AG04450 (cell line): ENCODE data around the gene ENO4. TPM values are rescaled to one million over a fixed set of nuclear protein-coding genes. Genes with fewer than 3 reads are reported as not detected.

ENCODE experiments used
- CTCF ChIA-PET: fragments of 300-600, 350-600 bp; formaldehyde crosslinking; extraction: SDS; loops from one replicate; lab custom pipeline; 2022; ENCODE audit warnings: antibody characterized with exemption, inconsistent platforms; lab: Charles Lee
- POLR2A ChIA-PET: fragments of 350-600 bp; formaldehyde crosslinking; extraction: SDS; loops from one replicate; lab custom pipeline; 2021; ENCODE audit warnings: antibody characterized with exemption, inconsistent platforms; lab: Yijun Ruan, JAX
- DNase-seq: peaks from one replicate; pipeline ENCODE4 v3.0.0-alpha.2; 2011; ENCODE audit warnings: low read depth, low spot score
- H3K27ac ChIP-seq: one replicate; pipeline ENCODE4 v1.5.1; 2012; ENCODE audit warnings: low read depth, low read length, control low read depth
- H3K27me3 ChIP-seq: one replicate; pipeline ENCODE4 v1.6.0; 2012; ENCODE audit warnings: low read length; ENCODE audit not compliant: control insufficient read depth, insufficient read depth
- H3K4me3 ChIP-seq: 2 replicates; pipeline ENCODE4 v1.5.1; 2011; ENCODE audit warnings: mild to moderate bottlenecking, low read depth, low read length, control low read depth
- H3K9me3 ChIP-seq: 2 replicates; pipeline ENCODE4 v1.5.1; 2012; ENCODE audit warnings: low read length; ENCODE audit not compliant: control insufficient read depth, insufficient read depth
- polyA plus RNA-seq: library from polyadenylated mRNA; depleted of rRNA; stranded (reverse); fragments of >200 nt; gene quantifications from 2 replicates; pipeline ENCODE4 v1.2.3, GENCODE V29; 2011
- TF ChIP-seq, protein P1 (sequence below): IDR thresholded peaks from 2 replicates; pipeline ENCODE4 v1.5.1; 2011; ENCODE audit warnings: low read depth, low read length, control low read depth, inconsistent platforms

Gene ENO4
- polyA plus RNA-seq, 1 experiment: 0.11 TPM

DNA sequence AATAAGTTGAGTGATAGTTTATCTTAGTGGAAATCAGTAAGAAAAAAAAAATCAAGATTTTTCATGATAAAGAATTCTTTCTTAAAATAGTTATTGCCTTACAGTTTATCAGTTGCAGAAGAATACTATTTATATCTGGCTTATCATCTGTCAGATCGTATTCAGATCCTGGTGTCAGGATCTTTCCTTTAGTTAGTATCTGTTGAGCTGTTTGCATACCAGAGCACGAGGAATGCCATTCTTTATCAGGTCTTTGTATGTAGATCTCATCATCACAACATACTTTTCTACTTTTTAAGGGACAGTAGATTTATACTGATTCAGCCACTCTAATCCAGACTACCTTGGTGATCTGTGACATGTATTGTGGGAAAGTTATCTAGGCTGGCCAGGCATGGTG, 12.5 kb downstream of the ENO4 start:
- Histone ChIP-seq H3K9me3 (no peaks in the 10 kb centered on the region), H3K27ac (no peak overlapping the region), H3K4me3 (no peak overlapping the region), H3K27me3 (peaks cover 3% of the 10 kb centered on the region)
- DNase-seq: no peak
- ChIA-PET CTCF (no interaction called here), POLR2A (no interaction called here)
- TF ChIP-seq, protein P1, sequence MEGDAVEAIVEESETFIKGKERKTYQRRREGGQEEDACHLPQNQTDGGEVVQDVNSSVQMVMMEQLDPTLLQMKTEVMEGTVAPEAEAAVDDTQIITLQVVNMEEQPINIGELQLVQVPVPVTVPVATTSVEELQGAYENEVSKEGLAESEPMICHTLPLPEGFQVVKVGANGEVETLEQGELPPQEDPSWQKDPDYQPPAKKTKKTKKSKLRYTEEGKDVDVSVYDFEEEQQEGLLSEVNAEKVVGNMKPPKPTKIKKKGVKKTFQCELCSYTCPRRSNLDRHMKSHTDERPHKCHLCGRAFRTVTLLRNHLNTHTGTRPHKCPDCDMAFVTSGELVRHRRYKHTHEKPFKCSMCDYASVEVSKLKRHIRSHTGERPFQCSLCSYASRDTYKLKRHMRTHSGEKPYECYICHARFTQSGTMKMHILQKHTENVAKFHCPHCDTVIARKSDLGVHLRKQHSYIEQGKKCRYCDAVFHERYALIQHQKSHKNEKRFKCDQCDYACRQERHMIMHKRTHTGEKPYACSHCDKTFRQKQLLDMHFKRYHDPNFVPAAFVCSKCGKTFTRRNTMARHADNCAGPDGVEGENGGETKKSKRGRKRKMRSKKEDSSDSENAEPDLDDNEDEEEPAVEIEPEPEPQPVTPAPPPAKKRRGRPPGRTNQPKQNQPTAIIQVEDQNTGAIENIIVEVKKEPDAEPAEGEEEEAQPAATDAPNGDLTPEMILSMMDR: no peak

DNA sequence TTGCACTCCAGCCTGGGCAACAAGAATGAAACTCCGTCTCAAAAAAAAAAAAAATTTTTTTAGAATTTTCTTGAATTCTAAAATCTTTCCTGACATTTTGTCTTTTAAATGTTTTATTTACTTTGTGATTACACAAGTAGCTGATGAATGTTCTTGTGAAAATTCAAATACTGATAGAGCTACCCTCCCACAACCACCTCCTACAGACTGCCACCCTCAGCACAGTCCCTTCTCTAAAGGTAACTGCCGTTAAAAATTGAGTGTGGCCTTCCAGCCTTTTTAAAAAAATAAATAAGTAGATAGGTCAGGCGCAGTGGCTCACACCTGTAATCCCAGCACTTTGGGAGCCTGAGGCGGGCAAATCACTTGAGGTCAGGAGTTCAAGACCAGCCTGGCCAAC, 15.1 kb downstream of the ENO4 start:
- no peak for DNase-seq
- CTCF ChIA-PET: no interaction called here
- TF ChIP-seq, protein P1: no peak
- Histone ChIP-seq H3K4me3 (no peak overlapping the region), H3K9me3 (no peaks in the 10 kb centered on the region), H3K27ac (no peak overlapping the region), H3K27me3 (peaks cover 14% of the 10 kb centered on the region)
- POLR2A ChIA-PET: no interaction called here

DNA sequence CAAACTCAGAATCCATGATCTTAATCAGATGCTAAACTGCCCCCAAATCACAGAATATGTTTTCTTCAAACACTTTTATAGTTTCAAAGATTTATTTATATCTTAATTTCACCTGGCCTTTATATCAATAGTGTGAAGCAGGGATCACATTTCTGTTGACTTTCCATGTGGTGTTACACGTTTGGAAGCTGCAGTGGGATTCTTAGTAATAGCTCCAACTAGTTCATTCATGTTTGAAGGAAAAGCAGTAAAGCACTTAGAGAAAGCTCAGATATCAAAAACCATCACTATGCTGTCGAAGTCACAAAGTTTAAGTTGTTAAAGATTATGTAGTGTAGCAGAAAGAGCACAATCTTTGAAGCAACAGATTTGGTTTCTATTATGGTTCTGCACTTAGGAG, 16.8 kb downstream of the ENO4 start:
- no peaks in the 10 kb centered on the region for H3K9me3 ChIP-seq
- TF ChIP-seq, protein P1: no peak
- no peak for DNase-seq
- ChIA-PET CTCF (no interaction called here), POLR2A (no interaction called here)
- H3K27ac ChIP-seq: no peak overlapping the region
- H3K27me3 ChIP-seq: peaks cover 11% of the 10 kb centered on the region
- H3K4me3 ChIP-seq: no peak overlapping the region

DNA sequence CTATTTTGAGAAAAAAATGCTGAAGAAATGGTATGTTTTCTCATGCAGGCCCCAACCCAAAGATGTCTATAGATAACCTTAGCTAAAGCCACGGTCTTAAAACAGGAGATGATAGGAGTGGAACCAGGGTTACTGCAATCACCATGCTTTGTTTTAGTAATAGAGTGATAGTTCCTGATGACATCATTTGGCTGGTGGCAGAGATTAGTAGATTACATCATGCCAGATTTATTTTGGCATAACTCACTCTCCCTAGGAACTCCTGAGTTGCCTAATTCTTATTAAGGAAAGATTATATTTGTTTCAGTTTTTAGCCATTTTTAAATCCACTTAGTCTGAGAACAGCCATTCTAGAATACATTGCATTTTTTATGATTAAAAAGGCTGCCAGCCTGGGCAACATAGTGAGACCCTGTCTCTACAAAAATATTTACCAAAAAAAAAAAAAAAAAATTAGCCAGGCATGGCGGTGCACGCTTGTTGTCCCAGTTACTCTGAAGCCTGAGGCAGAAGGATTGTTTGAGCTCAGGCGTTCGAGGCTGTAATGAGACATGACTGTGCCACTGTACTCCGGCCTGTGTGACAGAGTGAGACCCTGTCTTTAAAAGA, 17.8 kb downstream of the ENO4 start:
- ChIA-PET POLR2A (no interaction called here), CTCF (interaction anchor here (0.6 kb wide), 1 partner anchor 1211 kb away, joined by 3 read pairs; no protein-coding TSS in a partner anchor)
- no peak overlapping the region for H3K4me3 ChIP-seq
- H3K9me3 ChIP-seq: no peaks in the 10 kb centered on the region
- no peak overlapping the region for H3K27ac ChIP-seq
- H3K27me3 ChIP-seq: peaks cover 13% of the 10 kb centered on the region
- DNase-seq: no peak
- TF ChIP-seq, protein P1: no peak

DNA sequence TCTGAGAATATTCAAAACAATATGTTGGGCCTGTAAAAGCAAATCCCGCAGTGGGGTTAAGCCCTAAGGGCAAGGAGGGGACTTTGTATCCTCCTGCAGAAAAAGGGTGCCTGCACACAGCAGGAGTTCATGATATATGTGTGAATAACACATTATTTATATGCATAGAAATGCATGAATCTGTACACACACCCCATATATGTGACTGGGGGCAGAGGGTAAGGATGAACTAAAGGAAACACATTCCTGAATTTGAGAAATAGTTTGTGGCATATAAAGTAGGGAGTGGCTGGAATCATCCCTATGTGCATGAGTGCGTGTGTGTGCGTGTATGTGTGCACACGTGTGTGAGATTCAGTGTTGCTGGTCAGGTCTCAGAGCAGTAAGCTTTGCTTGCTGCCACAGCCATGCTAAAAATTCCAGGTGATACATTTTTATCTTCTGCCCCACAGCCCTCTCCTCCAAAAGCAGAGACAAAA, 18.9 kb downstream of the ENO4 start:
- no peak overlapping the region for H3K27ac ChIP-seq
- ChIA-PET POLR2A (no interaction called here), CTCF (no interaction called here)
- DNase-seq: no peak
- peaks cover 16% of the 10 kb centered on the region for H3K27me3 ChIP-seq
- H3K4me3 ChIP-seq: no peak overlapping the region
- no peaks in the 10 kb centered on the region for H3K9me3 ChIP-seq
- TF ChIP-seq, protein P1: no peak
